ENCODE data around the gene MMEL1. TPM values are rescaled to one million over a fixed set of nuclear protein-coding genes. Genes with fewer than 3 reads are reported as not detected.

Gene MMEL1
- total RNA-seq, 1 experiment from 2014 or later: 4.9 TPM

DNA sequence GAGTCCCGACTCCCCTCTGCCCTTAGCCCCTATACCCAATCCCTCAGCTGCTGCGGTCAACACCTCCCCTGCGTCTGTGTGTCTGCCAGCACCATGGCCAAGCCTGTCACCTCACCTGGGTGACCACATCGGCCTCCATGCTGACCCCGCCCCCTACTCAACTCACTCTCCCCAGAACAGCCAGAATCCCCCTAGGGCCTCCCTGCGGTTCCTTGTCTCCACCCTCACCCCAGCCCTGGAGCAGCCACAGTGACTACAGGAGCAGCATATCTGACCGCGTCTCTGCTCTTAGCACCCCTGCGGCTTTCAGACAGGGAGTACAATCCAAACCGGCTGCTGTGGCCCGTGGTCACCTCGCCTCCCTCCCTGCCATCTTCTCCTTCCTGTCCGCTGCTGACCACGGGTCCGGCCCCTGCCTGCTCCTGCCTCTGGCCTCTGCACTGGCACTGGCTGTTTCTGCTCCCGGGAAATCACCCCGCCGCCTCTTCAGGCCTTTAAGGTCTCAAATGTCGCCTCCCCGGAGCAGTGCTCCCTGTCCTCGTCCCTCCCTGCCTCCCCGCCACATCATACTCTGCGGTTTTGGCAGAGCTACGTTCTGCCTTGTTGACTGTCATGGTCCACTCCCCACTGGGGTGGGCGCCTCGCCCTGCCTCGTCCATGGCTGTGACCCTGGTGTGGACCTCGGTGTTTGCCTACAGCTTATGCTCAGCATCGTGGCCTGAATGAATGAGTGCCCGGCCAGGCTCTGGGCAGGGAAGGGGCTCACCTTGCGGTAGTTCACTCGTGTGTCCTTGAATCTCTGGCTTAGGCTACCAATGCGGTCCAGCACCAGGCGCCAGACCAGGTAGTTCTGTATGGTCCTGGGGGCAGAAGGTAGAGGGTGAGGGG, 35.1 kb downstream of the MMEL1 start:
- Histone ChIP-seq H3K9me2 (ENCODE audit: insufficient read depth) (no peaks in the 10 kb centered on the region), H3K36me3 (ENCODE audit: low read depth) (no peaks in the 10 kb centered on the region), H4K20me1 (ENCODE audit: insufficient read depth) (no peaks in the 10 kb centered on the region), H2AFZ (no peak overlapping the region), H3K4me3 (no peak overlapping the region), H3K4me1 (replicated peaks; ENCODE audit: insufficient read depth) (no peaks in the 10 kb centered on the region), H3K9me3 (ENCODE audit: insufficient read depth, low read depth) (no peaks in the 10 kb centered on the region), H3K4me2 (no peak overlapping the region), H3K79me2 (ENCODE audit: low read depth) (no peaks in the 10 kb centered on the region), H3K27ac (no peak overlapping the region), H3K27me3 (ENCODE audit: insufficient read depth, low read depth) (peaks cover 62% of the 10 kb centered on the region), H3F3A (ENCODE audit: insufficient read depth, low read depth) (no peaks in the 10 kb centered on the region)
- peak in 1 of 2 experiments; percentile 41 for DNase-seq
- ChIA-PET POLR2A (ENCODE audit: unreplicated experiment) (interaction anchor here (0.7 kb wide), 1 partner anchor 148 kb away, joined by 6 read pairs; no protein-coding TSS in a partner anchor), CTCF (no interaction called here)
- BruUV-seq (replicated peaks): no TSS peak
- intact Hi-C loops (cut with micrococcal nuclease; ENCODE audit: unreplicated experiment): no loop called here
- TF ChIP-seq EZH2 (IDR thresholded peaks at IDR 0.05; ENCODE audit: low read depth): no peak
- TF ChIP-seq, protein P1, sequence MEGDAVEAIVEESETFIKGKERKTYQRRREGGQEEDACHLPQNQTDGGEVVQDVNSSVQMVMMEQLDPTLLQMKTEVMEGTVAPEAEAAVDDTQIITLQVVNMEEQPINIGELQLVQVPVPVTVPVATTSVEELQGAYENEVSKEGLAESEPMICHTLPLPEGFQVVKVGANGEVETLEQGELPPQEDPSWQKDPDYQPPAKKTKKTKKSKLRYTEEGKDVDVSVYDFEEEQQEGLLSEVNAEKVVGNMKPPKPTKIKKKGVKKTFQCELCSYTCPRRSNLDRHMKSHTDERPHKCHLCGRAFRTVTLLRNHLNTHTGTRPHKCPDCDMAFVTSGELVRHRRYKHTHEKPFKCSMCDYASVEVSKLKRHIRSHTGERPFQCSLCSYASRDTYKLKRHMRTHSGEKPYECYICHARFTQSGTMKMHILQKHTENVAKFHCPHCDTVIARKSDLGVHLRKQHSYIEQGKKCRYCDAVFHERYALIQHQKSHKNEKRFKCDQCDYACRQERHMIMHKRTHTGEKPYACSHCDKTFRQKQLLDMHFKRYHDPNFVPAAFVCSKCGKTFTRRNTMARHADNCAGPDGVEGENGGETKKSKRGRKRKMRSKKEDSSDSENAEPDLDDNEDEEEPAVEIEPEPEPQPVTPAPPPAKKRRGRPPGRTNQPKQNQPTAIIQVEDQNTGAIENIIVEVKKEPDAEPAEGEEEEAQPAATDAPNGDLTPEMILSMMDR (conservative IDR thresholded peaks at IDR 0.05): no peak

DNA sequence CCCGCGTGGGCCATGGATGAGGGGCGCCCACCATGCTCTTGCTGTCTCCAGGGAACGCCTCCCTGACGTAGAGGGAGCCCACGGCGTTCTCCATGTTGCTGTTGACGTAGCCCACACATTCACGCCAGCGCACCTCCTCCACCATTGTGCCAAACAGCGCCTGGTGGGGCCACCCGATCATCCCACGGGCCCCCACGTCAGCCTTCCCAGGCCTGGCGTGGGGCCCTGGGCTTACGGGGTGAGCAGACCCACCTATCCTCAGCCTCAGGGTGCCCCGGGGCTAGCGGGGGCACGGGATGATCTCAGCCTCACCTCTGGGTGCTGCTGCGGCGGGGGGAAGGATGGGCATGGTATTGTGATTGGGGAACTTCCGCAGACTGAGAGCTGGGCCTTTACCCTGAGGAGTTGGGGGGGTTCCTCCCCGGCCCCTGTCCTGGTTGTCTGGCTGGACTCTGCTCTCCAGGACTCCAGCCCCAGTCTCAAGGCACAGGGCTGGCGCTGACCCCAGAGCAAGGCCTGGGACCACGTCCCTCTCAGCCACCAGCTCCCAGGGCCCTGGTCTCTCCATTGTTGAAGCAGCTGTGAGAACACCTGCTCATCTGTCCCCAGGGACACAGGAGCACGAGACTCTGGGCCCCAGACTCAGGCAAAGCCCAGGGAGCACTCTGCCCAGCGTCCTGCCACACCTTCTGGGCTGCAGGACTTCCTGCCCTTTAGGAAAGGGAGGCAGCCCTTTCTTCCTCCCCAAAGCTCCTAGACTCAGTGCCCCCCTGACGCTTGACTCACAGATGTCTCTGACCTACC, 36.1 kb downstream of the MMEL1 start:
- H2AFZ ChIP-seq: no peak overlapping the region
- no peaks in the 10 kb centered on the region for H3K9me2 ChIP-seq (ENCODE audit: insufficient read depth)
- ChIA-PET CTCF (no interaction called here), POLR2A (ENCODE audit: unreplicated experiment) (no interaction called here)
- H3K4me3 ChIP-seq: no peak overlapping the region
- H3K36me3 ChIP-seq (ENCODE audit: low read depth): no peaks in the 10 kb centered on the region
- H3K27me3 ChIP-seq (ENCODE audit: insufficient read depth, low read depth): peaks cover 53% of the 10 kb centered on the region
- no peak overlapping the region for H3K4me2 ChIP-seq
- no peaks in the 10 kb centered on the region for H4K20me1 ChIP-seq (ENCODE audit: insufficient read depth)
- no peak for DNase-seq
- no TSS peak for BruUV-seq (replicated peaks)
- H3K27ac ChIP-seq: no peak overlapping the region
- intact Hi-C loops (cut with micrococcal nuclease; ENCODE audit: unreplicated experiment): no loop called here
- no peaks in the 10 kb centered on the region for H3K4me1 ChIP-seq (replicated peaks; ENCODE audit: insufficient read depth)
- no peaks in the 10 kb centered on the region for H3K9me3 ChIP-seq (ENCODE audit: insufficient read depth, low read depth)
- no peaks in the 10 kb centered on the region for H3F3A ChIP-seq (ENCODE audit: insufficient read depth, low read depth)
- no peaks in the 10 kb centered on the region for H3K79me2 ChIP-seq (ENCODE audit: low read depth)
- TF ChIP-seq EZH2 (IDR thresholded peaks at IDR 0.05; ENCODE audit: low read depth): no peak
- TF ChIP-seq, protein P1 (conservative IDR thresholded peaks at IDR 0.05): no peak

DNA sequence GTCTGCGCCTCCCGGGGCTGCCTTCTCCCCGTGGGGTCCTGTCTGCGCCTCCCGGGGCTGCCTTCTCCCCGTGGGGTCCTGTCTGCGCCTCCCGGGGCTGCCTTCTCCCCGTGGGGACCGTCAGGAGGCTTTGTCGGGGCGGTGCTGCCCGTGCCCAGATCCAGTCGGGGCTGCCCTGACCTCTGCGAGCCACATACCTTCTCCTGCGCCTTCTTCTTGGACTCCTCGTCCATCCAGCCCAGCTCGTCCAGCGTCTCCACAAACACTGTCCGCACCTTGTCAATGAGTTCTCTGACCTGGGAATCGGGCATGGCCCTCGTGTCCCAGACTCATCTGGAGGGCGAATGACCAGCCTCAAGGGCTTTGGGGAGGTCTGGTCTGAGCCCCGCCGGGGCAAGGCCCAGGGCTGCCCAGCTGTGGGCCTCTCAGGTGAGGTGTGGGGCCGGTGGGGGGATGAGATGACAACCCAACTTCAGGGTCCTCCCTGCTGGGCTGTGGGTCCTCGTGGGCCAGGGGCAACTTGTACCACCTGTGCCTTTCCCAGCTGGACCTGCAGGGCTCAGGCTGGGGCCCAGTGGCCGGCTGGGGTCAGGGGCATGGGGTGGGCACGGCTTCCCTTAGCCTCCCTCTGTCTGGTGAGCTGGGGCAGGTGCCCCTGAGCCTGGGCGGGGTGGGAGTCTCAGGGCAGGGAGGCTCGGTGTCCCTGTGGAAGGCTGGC, 36.8 kb downstream of the MMEL1 start:
- Histone ChIP-seq H3K4me1 (replicated peaks; ENCODE audit: insufficient read depth) (no peaks in the 10 kb centered on the region), H3K9me3 (ENCODE audit: insufficient read depth, low read depth) (no peaks in the 10 kb centered on the region), H3K79me2 (ENCODE audit: low read depth) (no peaks in the 10 kb centered on the region), H3K27ac (no peak overlapping the region), H3K4me2 (no peak overlapping the region), H4K20me1 (ENCODE audit: insufficient read depth) (no peaks in the 10 kb centered on the region), H3K9me2 (ENCODE audit: insufficient read depth) (no peaks in the 10 kb centered on the region), H3K36me3 (ENCODE audit: low read depth) (no peaks in the 10 kb centered on the region), H3F3A (ENCODE audit: insufficient read depth, low read depth) (no peaks in the 10 kb centered on the region), H2AFZ (no peak overlapping the region), H3K4me3 (no peak overlapping the region), H3K27me3 (ENCODE audit: insufficient read depth, low read depth) (peaks cover 45% of the 10 kb centered on the region)
- TF ChIP-seq, protein P1 (conservative IDR thresholded peaks at IDR 0.05): no peak
- no peak for TF ChIP-seq EZH2 (IDR thresholded peaks at IDR 0.05; ENCODE audit: low read depth)
- intact Hi-C loops (cut with micrococcal nuclease; ENCODE audit: unreplicated experiment): no loop called here
- ChIA-PET CTCF (no interaction called here), POLR2A (ENCODE audit: unreplicated experiment) (no interaction called here)
- DNase-seq: no peak
- no TSS peak for BruUV-seq (replicated peaks)

All from PC-9 (cell line).